HL-60 (cell line): ENCODE data around the gene ST8SIA4.

Experiments
- CTCF ChIP-seq: IDR thresholded peaks from one replicate; pipeline ENCODE4 v1.5.1; 2011; ENCODE audit warnings: low read length, control low read depth, inconsistent platforms; ENCODE audit not compliant: insufficient read depth
- GABPA ChIP-seq: IDR thresholded peaks from 2 replicates; pipeline ENCODE4 v1.6.1; 2012; ENCODE audit warnings: low read depth
- POLR2AphosphoS5 ChIP-seq: IDR thresholded peaks from 2 replicates; pipeline ENCODE4 v1.6.1; 2012; ENCODE audit warnings: low read depth
- REST ChIP-seq: IDR thresholded peaks from 2 replicates; pipeline ENCODE4 v1.6.1; 2012; ENCODE audit warnings: low read depth; ENCODE audit not compliant: insufficient replicate concordance
- SPI1 ChIP-seq: IDR thresholded peaks from 2 replicates; pipeline ENCODE4 v1.6.1; 2012; ENCODE audit warnings: low read depth, mild to moderate bottlenecking, borderline replicate concordance

GRCh38 chr5:100864931-100865330 lies 38.2 kb downstream of the ST8SIA4 start:
- no peak for TF ChIP-seq CTCF
- TF ChIP-seq POLR2AphosphoS5 = no peak
- no peak for TF ChIP-seq REST
- TF ChIP-seq GABPA = no peak
- TF ChIP-seq SPI1 = no peak
